Panc1 (cell line): ENCODE measurements around the gene INPP4A. TPM values are rescaled to one million over a fixed set of nuclear protein-coding genes. Genes with fewer than 3 reads are reported as not detected.

Source experiments
- ATAC-seq: fragments of 200-7000 bp; cut with Tn5 transposase; 2 replicates; pipeline ENCODE4 v1.9.1; 2020; ENCODE audit warnings: mild to moderate bottlenecking, moderate library complexity
- BruUV-seq: library from RNA; stranded (reverse); fragments of 400-500 nt; replicated peaks from 2 replicates; lab custom pipeline; 2021; lab: Mats Ljungman, UMichigan
- CTCF ChIA-PET: fragments of 300-600 bp; sonication (Branson Sonifier 250); formaldehyde crosslinking; loops from one replicate; lab custom pipeline; 2022; ENCODE audit warnings: antibody characterized with exemption; lab: Charles Lee
- POLR2A ChIA-PET: fragments of 300-600 bp; sonication (Branson Sonifier 250); formaldehyde crosslinking; loops from one replicate; lab custom pipeline; 2022; ENCODE audit warnings: antibody characterized with exemption; lab: Charles Lee
- DNase-seq: peaks from one replicate; pipeline ENCODE4 v3.0.0-alpha.2; 2010; ENCODE audit warnings: low read depth, low spot score
- H3K27ac ChIP-seq: 2 replicates; pipeline ENCODE4 v1.5.1; 2011; ENCODE audit warnings: mild to moderate bottlenecking, low read length, inconsistent platforms
- H3K27me3 ChIP-seq: fragments of 200-500 bp; sonication (Bioruptor generic); 2 replicates; pipeline ENCODE4 v1.6.0; 2014; ENCODE audit warnings: low read length, inconsistent platforms; ENCODE audit not compliant: control insufficient read depth, insufficient read depth
- H3K36me3 ChIP-seq: fragments of 200-500 bp; sonication (Bioruptor generic); 2 replicates; pipeline ENCODE4 v1.5.1; 2014; ENCODE audit warnings: inconsistent platforms, mild to moderate bottlenecking, low read length, moderate library complexity; ENCODE audit not compliant: control insufficient read depth, insufficient read depth
- H3K4me1 ChIP-seq: 2 replicates; pipeline ENCODE4 v1.5.1; 2011; ENCODE audit warnings: inconsistent platforms, mild to moderate bottlenecking, low read length, moderate library complexity; ENCODE audit not compliant: control insufficient read depth, insufficient read depth
- H3K4me3 ChIP-seq, 2 experiments: 2 replicates each; pipeline ENCODE4 v1.5.1; 2011 to 2012; ENCODE audit warnings: low read depth in 2 of 2, low read length in 2 of 2, mild to moderate bottlenecking in 2 of 2, inconsistent platforms in 1 of 2, moderate library complexity in 1 of 2
- H3K9me3 ChIP-seq: fragments of 200-500 bp; sonication (Bioruptor generic); 2 replicates; pipeline ENCODE4 v1.5.1; 2014; ENCODE audit warnings: low read depth, mild to moderate bottlenecking, inconsistent platforms, low read length, moderate library complexity; ENCODE audit not compliant: control insufficient read depth, insufficient read depth
- CTCF ChIP-seq: fragments of 450-650 bp; IDR thresholded peaks from 2 replicates; pipeline ENCODE4 v1.5.1; 2017; ENCODE audit warnings: mild to moderate bottlenecking
- POLR2AphosphoS5 ChIP-seq: IDR thresholded peaks from 2 replicates; pipeline ENCODE4 v1.6.1; 2012; ENCODE audit warnings: mild to moderate bottlenecking, low read depth, low read length, moderate library complexity
- REST ChIP-seq, 2 experiments: IDR thresholded peaks; 2 replicates each; pipeline ENCODE4 v1.6.1; 2011 to 2012; ENCODE audit warnings: low read depth in 2 of 2, control low read depth in 1 of 2, low read length in 1 of 2, mild to moderate bottlenecking in 1 of 2, moderate library complexity in 1 of 2; ENCODE audit not compliant: insufficient read depth in 1 of 2
- SIN3A ChIP-seq: IDR thresholded peaks from 2 replicates; pipeline ENCODE4 v1.6.1; 2012; ENCODE audit warnings: low read depth, mild to moderate bottlenecking, low read length, moderate library complexity, borderline replicate concordance; ENCODE audit not compliant: insufficient read depth
- TCF7L2 ChIP-seq: IDR thresholded peaks from 2 replicates; pipeline ENCODE4 v1.6.1; 2011; ENCODE audit warnings: mild to moderate bottlenecking, low read depth, low read length, inconsistent platforms
- in situ Hi-C: cut with HindIII; loops from 2 replicates; pipeline ENCODE4 v1.10.0; 2016; ENCODE audit warnings: low sequenced_read_pairs, low pct_unique_long_range_greater_than_20kb
- intact Hi-C: fragments of 100-400 bp; cut with micrococcal nuclease; formaldehyde crosslinking; loops from one replicate; pipeline ENCODE4 v1.10.0; 2022; ENCODE audit not compliant: unreplicated experiment
- total RNA-seq: library from RNA; stranded (reverse); gene quantifications from one replicate; pipeline ENCODE4 v1.2.1, GENCODE V29; 2021; ENCODE audit not compliant: unreplicated experiment

INPP4A gene
- total RNA-seq, 1 experiment from 2014 or later, result 22.9 TPM

DNA sequence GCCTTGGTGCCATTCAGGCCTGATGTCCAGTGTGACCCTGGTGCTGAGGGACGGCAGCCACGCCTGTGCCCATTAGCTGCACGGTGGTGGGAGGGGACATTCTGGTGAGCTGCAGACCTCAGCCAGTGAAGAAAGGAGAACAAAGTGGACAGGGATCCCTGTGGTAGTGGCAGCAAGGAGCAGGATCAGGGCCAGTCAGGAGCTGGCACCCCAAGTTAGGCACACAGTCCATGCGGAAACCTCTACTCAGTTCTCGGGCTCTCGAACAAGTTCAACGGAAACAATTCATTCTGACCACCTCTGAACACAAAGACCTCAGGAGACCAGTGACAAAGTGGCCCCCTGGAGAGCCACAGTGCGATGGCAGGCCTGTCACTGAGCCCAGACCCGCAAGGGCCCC lies 133.6 kb downstream of the INPP4A start:
- intact Hi-C loops, result no loop called here
- CTCF ChIA-PET, result interaction anchor here (0.7 kb wide), 1 partner anchor 508 kb away, joined by 4 read pairs; no protein-coding TSS in a partner anchor
- no peaks in the 10 kb centered on the region for H3K27me3 ChIP-seq

GRCh38 chr2:98579926-98580325 lies 135.3 kb downstream of the INPP4A start:
- TF ChIP-seq POLR2AphosphoS5 (no peak), TCF7L2 (no peak), REST (IDR thresholded peaks at IDR 0.05; ENCODE audit: insufficient read depth in 1 of 2, low read depth in 2 of 2, low read length in 1 of 2) (no peak)
- in situ Hi-C loops, result no loop called here
- DNase-seq (no peak), ATAC-seq (no peak)
- H3K4me1 ChIP-seq, result no peaks in the 10 kb centered on the region
- CTCF ChIA-PET, result no interaction called here
- POLR2A ChIA-PET, result no interaction called here
- H3K27ac ChIP-seq, result no peak overlapping the region
- H3K27me3 ChIP-seq, result no peaks in the 10 kb centered on the region
- no peaks in the 10 kb centered on the region for H3K36me3 ChIP-seq
- H3K4me3 ChIP-seq, result no peak overlapping the region
- intact Hi-C loops, result no loop called here
- no peaks in the 10 kb centered on the region for H3K9me3 ChIP-seq
- no TSS peak for BruUV-seq

More for the DNA sequence above, 133.6 kb downstream of the INPP4A start:
- no peak for DNase-seq
- no peak overlapping the region for H3K4me3 ChIP-seq
- in situ Hi-C loops, result no loop called here
- no peaks in the 10 kb centered on the region for H3K9me3 ChIP-seq
- no peak overlapping the region for H3K27ac ChIP-seq
- POLR2A ChIA-PET, result no interaction called here
- no TSS peak for BruUV-seq
- TF ChIP-seq SIN3A (no peak), REST (IDR thresholded peaks at IDR 0.05; ENCODE audit: insufficient read depth in 1 of 2, low read depth in 2 of 2, low read length in 1 of 2) (no peak), CTCF (no peak), POLR2AphosphoS5 (no peak), TCF7L2 (no peak)
- H3K4me1 ChIP-seq, result no peaks in the 10 kb centered on the region
- H3K36me3 ChIP-seq, result no peaks in the 10 kb centered on the region
- ATAC-seq, result no peak
